Measurements from ENCODE around the gene TPM3. TPM values are rescaled to one million over a fixed set of nuclear protein-coding genes. Genes with fewer than 3 reads are reported as not detected.

TPM3 gene
- polyA plus RNA-seq, 1 donor, result 535 TPM

Other genes starting within 250 kb of the TPM3 start
- 28.6 TPM for gene DENND4B, start 245.4 kb downstream of the TPM3 start, polyA plus RNA-seq (ENCODE audit: insufficient read length)
- gene CRTC2, start 233.5 kb downstream of the TPM3 start, polyA plus RNA-seq (ENCODE audit: insufficient read length), result 23.5 TPM
- gene SLC39A1, start 228.6 kb downstream of the TPM3 start, polyA plus RNA-seq (ENCODE audit: insufficient read length), result 37.4 TPM
- 11.1 TPM for gene CREB3L4, start 224.2 kb downstream of the TPM3 start, polyA plus RNA-seq (ENCODE audit: insufficient read length)
- gene JTB, start 214.4 kb downstream of the TPM3 start, polyA plus RNA-seq (ENCODE audit: insufficient read length), result 75.7 TPM
- 70.3 TPM for gene RAB13, start 205.8 kb downstream of the TPM3 start, polyA plus RNA-seq (ENCODE audit: insufficient read length)
- gene RPS27, start 201.3 kb downstream of the TPM3 start, polyA plus RNA-seq (ENCODE audit: insufficient read length), result 3,622 TPM
- gene NUP210L, start 37.0 kb downstream of the TPM3 start, polyA plus RNA-seq (ENCODE audit: insufficient read length), result 0.03 TPM
- gene CFAP141, start 14.2 kb upstream of the TPM3 start, polyA plus RNA-seq (ENCODE audit: insufficient read length), result not detected
- gene UBAP2L, start 28.9 kb upstream of the TPM3 start, polyA plus RNA-seq (ENCODE audit: insufficient read length), result 97.8 TPM
- gene HAX1, start 80.5 kb upstream of the TPM3 start, polyA plus RNA-seq (ENCODE audit: insufficient read length), result 69.8 TPM
- gene AQP10, start 129.0 kb upstream of the TPM3 start, polyA plus RNA-seq (ENCODE audit: insufficient read length), result not detected
- gene ATP8B2, start 133.4 kb upstream of the TPM3 start, polyA plus RNA-seq (ENCODE audit: insufficient read length), result 20.8 TPM
- gene IL6R, start 213.2 kb upstream of the TPM3 start, polyA plus RNA-seq (ENCODE audit: insufficient read length), result 7.1 TPM

Measured in forelimb muscle (tissue), 1 donor.